Activated naive CD8-positive, alpha-beta T cell (primary cell): ENCODE measurements around the gene DRC1.

Source experiments
- H3K27ac Mint-ChIP-seq: one replicate; pipeline ENCODE4 v1.8.0; 2021; ENCODE audit warnings: mixed read lengths
- H3K27me3 Mint-ChIP-seq: one replicate; pipeline ENCODE4 v1.8.0; 2021; ENCODE audit warnings: mixed read lengths
- H3K36me3 Mint-ChIP-seq: one replicate; pipeline ENCODE4 v1.8.0; 2021; ENCODE audit warnings: mixed read lengths
- H3K4me1 Mint-ChIP-seq: one replicate; pipeline ENCODE4 v1.8.0; 2021; ENCODE audit warnings: low read depth, mixed read lengths
- H3K4me3 Mint-ChIP-seq: one replicate; pipeline ENCODE4 v1.8.0; 2021; ENCODE audit warnings: mild to moderate bottlenecking, mixed read lengths
- H3K9me3 Mint-ChIP-seq: one replicate; pipeline ENCODE4 v1.8.0; 2021; ENCODE audit warnings: low read depth, mixed read lengths

The DRC1 gene

GRCh38 chr2:26480566-26481423 is 79.1 kb downstream of the DRC1 start:
- H3K36me3 Mint-ChIP-seq: no peaks in the 10 kb centered on the region
- H3K9me3 Mint-ChIP-seq: no peaks in the 10 kb centered on the region
- H3K4me1 Mint-ChIP-seq: peaks cover 2% of the 10 kb centered on the region
- H3K4me3 Mint-ChIP-seq: no peak overlapping the region
- H3K27ac Mint-ChIP-seq: no peak overlapping the region
- H3K27me3 Mint-ChIP-seq: no peaks in the 10 kb centered on the region

DNA sequence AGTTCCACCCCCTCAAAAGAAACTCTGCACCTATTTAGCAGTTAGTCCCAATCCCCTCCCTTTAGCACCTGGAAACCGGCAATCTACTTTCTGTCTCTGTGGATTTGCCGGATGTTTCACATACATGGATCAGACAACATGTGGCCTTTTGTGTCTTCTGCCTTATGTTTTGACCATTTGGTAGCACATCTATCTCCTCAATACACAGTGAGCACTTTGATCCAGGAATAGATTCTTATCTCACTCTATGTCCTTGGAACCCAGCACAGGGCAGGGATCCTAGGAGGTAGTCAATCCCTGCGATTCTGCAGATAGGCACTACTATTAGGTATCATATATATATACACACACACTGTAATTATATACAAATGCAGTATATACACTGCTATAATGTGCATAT is 80.0 kb downstream of the DRC1 start:
- H3K9me3 Mint-ChIP-seq: no peaks in the 10 kb centered on the region
- H3K4me1 Mint-ChIP-seq: peaks cover 2% of the 10 kb centered on the region
- H3K4me3 Mint-ChIP-seq: no peak overlapping the region
- H3K36me3 Mint-ChIP-seq: no peaks in the 10 kb centered on the region
- no peak overlapping the region for H3K27ac Mint-ChIP-seq
- H3K27me3 Mint-ChIP-seq: no peaks in the 10 kb centered on the region

DNA sequence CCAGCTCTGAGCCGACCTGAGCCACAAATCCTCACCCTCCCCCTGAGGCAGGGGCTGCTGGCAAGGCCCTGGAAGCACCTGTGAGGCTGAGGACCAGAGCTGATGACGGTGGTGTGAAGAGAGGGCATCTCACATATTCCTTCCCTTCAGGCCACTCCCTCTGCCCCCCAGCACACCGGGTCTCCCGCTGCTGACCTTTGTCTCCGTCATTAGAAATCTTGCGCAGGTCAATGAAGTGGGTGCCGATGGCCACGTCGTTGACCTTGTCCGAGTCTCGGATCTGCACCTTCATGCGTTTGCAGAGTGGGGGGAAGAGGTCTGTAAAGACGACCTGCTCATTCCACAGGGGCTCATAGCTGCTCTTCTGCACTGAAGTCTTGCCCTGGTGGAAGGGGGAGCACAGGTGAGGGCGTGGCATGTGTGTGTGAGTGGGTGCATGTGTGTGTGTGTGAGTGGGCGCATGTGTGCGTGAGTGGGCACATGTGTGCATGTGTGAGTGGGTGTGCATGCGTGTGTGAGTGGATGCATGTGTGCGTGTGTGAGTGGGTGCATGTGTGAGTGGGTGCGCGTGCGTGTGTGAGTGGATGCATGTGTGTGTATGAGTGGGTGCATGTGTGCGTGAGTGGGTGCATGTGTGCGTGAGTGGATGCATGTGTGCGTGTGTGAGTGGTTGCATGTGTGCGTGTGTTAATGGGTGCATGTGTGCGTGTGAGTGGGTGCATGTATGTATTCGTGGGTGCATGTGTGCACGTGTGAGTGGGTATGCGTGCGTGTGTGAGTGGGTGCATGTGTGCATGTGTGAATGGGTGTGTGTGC is 80.7 kb downstream of the DRC1 start:
- H3K27ac Mint-ChIP-seq: no peak overlapping the region
- H3K9me3 Mint-ChIP-seq: no peaks in the 10 kb centered on the region
- H3K4me1 Mint-ChIP-seq: peaks cover 2% of the 10 kb centered on the region
- no peaks in the 10 kb centered on the region for H3K27me3 Mint-ChIP-seq
- no peak overlapping the region for H3K4me3 Mint-ChIP-seq
- no peaks in the 10 kb centered on the region for H3K36me3 Mint-ChIP-seq

DNA sequence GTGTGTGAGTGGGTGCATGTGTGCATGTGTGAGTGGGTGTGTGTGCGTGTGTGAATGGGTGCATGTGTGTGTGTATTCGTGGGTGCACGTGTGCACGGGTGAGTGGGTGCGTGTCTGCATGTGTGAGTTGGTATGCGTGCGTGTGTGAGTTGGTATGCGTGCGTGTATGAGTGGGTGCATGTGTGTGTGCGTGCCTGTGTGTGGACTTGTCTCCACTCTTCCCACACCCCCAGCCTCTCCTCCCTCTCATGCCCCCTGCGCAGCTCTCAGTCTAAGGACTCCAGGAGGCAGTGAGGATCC is 81.3 kb downstream of the DRC1 start:
- Mint-ChIP-seq H3K36me3 (no peaks in the 10 kb centered on the region), H3K4me1 (no peaks in the 10 kb centered on the region), H3K4me3 (no peak overlapping the region), H3K27ac (no peak overlapping the region), H3K9me3 (no peaks in the 10 kb centered on the region), H3K27me3 (no peaks in the 10 kb centered on the region)

GRCh38 chr2:26483516-26483915 is 81.8 kb downstream of the DRC1 start:
- no peak overlapping the region for H3K4me3 Mint-ChIP-seq
- no peaks in the 10 kb centered on the region for H3K27me3 Mint-ChIP-seq
- H3K4me1 Mint-ChIP-seq: no peaks in the 10 kb centered on the region
- H3K27ac Mint-ChIP-seq: no peak overlapping the region
- H3K9me3 Mint-ChIP-seq: no peaks in the 10 kb centered on the region
- H3K36me3 Mint-ChIP-seq: no peaks in the 10 kb centered on the region

DNA sequence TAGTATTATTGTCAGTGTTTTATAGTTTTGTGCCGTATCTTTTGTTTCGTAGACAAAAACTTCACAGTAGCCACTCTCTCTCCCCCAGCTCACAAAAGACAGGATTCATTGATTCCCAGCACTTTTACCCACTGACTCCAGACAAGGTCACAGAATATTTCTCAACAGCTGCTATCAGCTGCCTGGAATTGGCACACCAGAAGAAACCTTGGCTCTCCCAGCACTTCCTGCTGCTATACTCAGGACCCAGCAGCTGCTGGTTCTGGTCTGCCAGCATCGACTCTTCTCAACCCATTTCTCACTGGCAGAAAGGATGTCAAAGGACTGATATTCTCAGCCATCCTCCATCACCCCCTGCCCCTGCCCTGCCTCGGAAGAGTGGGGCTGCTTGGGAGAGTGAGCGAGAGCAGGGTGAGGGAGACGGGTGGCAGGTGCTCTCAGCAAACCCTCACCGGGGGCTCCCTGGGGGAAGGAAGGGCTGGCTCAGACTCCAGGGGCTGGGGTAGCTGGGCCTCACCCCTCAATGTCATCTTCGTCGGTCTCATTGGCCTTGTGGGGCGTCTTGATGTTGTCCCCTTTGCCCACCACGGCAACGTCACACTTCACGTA is 82.3 kb downstream of the DRC1 start:
- Mint-ChIP-seq H3K4me1 (no peaks in the 10 kb centered on the region), H3K4me3 (no peak overlapping the region), H3K27me3 (no peaks in the 10 kb centered on the region), H3K36me3 (no peaks in the 10 kb centered on the region), H3K27ac (no peak overlapping the region), H3K9me3 (no peaks in the 10 kb centered on the region)

DNA sequence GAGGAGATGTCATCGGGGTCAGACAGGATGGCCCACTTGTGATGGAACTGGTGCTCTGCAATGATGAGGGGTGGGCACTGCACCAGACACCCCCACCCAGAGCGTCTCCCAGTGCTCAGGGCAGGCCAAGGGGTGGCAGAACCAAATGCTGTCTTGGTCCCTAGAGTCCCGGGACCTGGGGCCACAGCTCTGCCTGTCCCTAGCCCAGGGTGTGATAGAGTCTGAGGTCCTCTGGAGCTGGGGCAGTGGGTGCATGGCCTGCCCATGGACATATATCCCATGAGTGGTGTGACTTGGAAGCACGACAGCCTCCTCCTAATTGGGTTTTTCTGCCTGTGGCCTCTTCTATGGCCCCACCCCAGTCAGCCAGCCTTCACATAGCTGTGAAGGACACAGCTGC is 82.9 kb downstream of the DRC1 start:
- Mint-ChIP-seq H3K27me3 (no peaks in the 10 kb centered on the region), H3K9me3 (no peaks in the 10 kb centered on the region)

GRCh38 chr2:26485099-26485498 is 83.4 kb downstream of the DRC1 start:
- Mint-ChIP-seq H3K9me3 (no peaks in the 10 kb centered on the region), H3K36me3 (no peaks in the 10 kb centered on the region), H3K4me1 (no peaks in the 10 kb centered on the region), H3K4me3 (no peak overlapping the region), H3K27ac (no peak overlapping the region), H3K27me3 (no peaks in the 10 kb centered on the region)

More for the DNA sequence above, 82.9 kb downstream of the DRC1 start:
- H3K36me3 Mint-ChIP-seq: no peaks in the 10 kb centered on the region
- H3K4me1 Mint-ChIP-seq: no peaks in the 10 kb centered on the region
- H3K27ac Mint-ChIP-seq: no peak overlapping the region
- no peak overlapping the region for H3K4me3 Mint-ChIP-seq

- Mint-ChIP-seq H3K36me3 (no peaks in the 10 kb centered on the region), H3K4me1 (no peaks in the 10 kb centered on the region), H3K4me3 (no peak overlapping the region), H3K27me3 (no peaks in the 10 kb centered on the region), H3K27ac (no peak overlapping the region), H3K9me3 (no peaks in the 10 kb centered on the region)
Measured at GRCh38 chr2:26485725-26486418, 84.2 kb downstream of the DRC1 start.

GRCh38 chr2:26486789-26487188 is 85.1 kb downstream of the DRC1 start:
- H3K36me3 Mint-ChIP-seq: no peaks in the 10 kb centered on the region
- no peaks in the 10 kb centered on the region for H3K4me1 Mint-ChIP-seq
- H3K9me3 Mint-ChIP-seq: no peaks in the 10 kb centered on the region
- no peak overlapping the region for H3K4me3 Mint-ChIP-seq
- H3K27me3 Mint-ChIP-seq: no peaks in the 10 kb centered on the region
- no peak overlapping the region for H3K27ac Mint-ChIP-seq

DNA sequence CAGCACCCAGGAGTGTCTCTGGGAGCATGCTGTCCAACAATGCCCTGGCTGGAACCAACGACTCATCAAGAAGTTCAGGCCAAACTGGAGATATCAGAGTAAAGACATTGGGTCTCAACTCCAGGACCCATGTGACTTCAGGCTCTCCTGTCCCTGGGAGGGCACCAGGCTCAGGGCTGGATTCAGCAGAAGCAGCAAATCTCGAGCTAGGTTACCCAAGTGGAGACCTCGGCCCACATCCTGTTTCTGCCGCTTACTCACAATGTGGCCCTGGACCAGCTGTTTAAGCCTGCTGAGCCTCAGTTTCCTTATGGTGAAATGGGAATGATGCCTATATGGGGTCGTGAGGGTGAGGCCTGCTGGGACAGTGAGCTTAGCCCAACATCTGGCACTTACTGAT is 85.5 kb downstream of the DRC1 start:
- Mint-ChIP-seq H3K4me1 (no peaks in the 10 kb centered on the region), H3K27ac (no peak overlapping the region), H3K9me3 (no peaks in the 10 kb centered on the region), H3K27me3 (no peaks in the 10 kb centered on the region), H3K4me3 (no peak overlapping the region), H3K36me3 (no peaks in the 10 kb centered on the region)

GRCh38 chr2:26488463-26489212 is 86.9 kb downstream of the DRC1 start:
- H3K4me1 Mint-ChIP-seq: no peaks in the 10 kb centered on the region
- H3K36me3 Mint-ChIP-seq: no peaks in the 10 kb centered on the region
- H3K4me3 Mint-ChIP-seq: no peak overlapping the region
- no peaks in the 10 kb centered on the region for H3K27me3 Mint-ChIP-seq
- no peaks in the 10 kb centered on the region for H3K9me3 Mint-ChIP-seq
- no peak overlapping the region for H3K27ac Mint-ChIP-seq

GRCh38 chr2:26489213-26489850 is 87.6 kb downstream of the DRC1 start:
- no peak overlapping the region for H3K4me3 Mint-ChIP-seq
- H3K27ac Mint-ChIP-seq: no peak overlapping the region
- H3K9me3 Mint-ChIP-seq: no peaks in the 10 kb centered on the region
- no peaks in the 10 kb centered on the region for H3K36me3 Mint-ChIP-seq
- no peaks in the 10 kb centered on the region for H3K4me1 Mint-ChIP-seq
- no peaks in the 10 kb centered on the region for H3K27me3 Mint-ChIP-seq

- Mint-ChIP-seq H3K27ac (no peak overlapping the region), H3K4me1 (no peaks in the 10 kb centered on the region), H3K9me3 (no peaks in the 10 kb centered on the region), H3K4me3 (no peak overlapping the region), H3K27me3 (no peaks in the 10 kb centered on the region), H3K36me3 (no peaks in the 10 kb centered on the region)
Measured at GRCh38 chr2:26491563-26492167, 89.9 kb downstream of the DRC1 start.
